Inferior parietal cortex (tissue), 1 donor: ENCODE measurements around the gene HOXD1.

Source experiments
- DNase-seq: peaks from one replicate; pipeline ENCODE4 v3.0.0-alpha.2; 2016; ENCODE audit errors: extremely low spot score

The HOXD1 gene

GRCh38 chr2:176165370-176166050 lies 23.0 kb upstream of the HOXD1 start:
- no peak for DNase-seq

DNA sequence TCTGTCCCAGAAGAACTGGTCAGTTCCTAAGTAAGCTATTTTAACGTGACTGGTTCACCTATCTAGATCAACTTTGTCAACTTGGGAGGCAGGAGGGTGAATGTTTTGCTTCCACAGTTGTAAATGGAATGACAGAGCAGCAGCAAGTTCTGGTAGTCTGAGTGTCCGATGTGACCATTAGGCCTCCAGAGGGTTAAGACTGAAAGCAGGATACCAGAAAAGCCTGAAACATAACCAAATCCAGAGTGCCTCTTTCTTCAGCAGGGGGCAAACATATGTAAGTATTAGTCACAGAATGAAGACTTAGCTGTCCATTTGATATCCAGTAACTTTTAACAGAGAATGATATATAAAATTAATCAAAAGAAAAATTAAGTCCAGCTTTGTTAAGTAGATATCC lies 22.2 kb upstream of the HOXD1 start:
- no peak for DNase-seq

DNA sequence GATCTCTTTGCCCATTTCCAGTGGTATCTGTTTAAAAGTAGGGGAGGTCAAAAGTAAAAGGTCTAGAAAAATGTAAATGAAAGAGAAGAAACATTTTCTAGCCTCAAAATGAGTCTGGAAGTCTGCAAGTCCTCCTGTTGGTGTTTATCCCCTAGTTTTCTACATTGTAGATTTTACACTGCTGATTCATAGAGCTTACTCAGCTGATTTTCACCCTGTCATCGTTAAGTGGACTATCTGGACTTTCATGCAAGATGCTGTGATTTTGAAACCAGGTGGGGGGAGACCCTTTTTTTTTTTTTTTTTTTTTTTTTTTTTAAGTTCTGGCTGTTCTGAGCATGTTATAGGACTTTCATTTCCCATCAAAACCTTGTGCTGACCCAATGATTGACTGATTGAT lies 21.1 kb upstream of the HOXD1 start:
- no peak for DNase-seq

GRCh38 chr2:176169181-176169580 lies 19.3 kb upstream of the HOXD1 start:
- no peak for DNase-seq

DNA sequence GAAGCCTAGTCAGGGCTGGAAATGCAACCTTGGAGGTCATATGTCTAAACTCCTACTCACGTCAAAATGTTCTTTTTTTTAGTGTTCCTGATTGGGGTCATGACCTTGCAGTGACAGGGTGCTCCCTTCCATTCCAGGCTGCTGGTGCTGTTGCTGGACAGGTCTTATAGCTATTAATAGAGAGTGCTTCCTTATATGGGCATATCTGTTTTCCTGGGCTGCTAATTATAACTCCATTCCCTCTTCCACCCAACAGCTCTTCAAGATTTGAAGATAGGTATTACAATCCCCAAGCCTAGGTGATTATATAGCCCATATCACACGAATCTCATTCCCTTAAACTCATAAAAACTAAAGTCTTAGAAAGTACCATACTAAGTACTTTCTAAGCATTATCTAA lies 18.8 kb upstream of the HOXD1 start:
- no peak for DNase-seq

DNA sequence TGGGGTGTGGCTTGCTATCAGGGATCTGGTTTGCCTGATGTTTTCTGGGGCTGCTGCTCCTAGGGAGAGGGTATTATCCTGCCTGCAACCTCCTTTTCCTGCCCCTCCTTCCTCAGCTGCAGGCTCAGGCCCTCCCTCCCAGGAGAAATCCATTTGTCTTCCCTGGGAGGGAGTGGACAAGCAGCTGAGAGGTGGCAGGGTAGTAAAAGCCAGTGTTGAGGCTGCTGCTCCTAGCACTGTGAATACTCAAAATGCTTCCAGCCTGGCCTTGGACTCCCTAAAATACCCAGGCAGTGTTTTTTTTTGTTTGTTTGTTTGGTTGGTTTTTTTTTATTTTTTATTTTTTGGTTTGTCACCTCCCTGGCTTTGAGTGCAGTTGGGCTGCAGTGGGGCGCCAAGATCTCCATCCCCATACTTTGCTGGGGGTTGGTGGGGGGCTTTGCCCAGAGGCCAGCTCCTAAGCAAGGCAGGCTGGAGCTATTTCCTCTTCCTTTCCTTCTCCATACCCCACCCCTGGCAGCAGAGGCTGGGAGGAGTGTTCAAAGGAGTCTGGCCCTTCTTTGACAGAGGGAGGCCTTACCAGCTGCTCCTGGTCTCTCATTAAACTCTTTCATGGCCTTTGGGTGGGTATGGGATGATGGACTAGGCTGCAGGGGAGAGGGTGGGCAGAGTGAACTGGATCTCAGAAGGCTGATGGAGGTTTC lies 17.7 kb upstream of the HOXD1 start:
- DNase-seq: no peak

DNA sequence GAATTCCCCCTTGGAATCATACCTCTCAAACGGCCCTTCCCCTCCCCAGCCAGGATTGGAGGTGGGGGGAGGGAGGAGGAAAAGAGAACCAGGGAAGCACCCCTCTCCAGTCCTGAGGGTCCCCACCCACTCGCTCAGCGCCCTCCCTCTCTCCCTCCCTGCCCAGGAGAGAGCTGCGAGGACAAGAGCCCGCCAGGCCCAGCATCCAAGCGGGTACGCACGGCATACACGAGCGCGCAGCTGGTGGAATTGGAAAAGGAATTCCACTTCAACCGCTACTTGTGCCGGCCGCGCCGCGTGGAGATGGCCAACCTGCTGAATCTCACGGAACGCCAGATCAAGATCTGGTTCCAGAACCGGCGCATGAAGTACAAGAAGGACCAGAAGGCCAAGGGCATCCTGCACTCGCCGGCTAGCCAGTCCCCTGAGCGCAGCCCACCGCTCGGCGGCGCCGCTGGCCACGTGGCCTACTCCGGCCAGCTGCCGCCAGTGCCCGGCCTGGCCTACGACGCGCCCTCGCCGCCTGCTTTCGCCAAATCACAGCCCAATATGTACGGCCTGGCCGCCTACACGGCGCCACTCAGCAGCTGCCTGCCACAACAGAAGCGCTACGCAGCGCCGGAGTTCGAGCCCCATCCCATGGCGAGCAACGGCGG lies 17.0 kb upstream of the HOXD1 start:
- no peak for DNase-seq

DNA sequence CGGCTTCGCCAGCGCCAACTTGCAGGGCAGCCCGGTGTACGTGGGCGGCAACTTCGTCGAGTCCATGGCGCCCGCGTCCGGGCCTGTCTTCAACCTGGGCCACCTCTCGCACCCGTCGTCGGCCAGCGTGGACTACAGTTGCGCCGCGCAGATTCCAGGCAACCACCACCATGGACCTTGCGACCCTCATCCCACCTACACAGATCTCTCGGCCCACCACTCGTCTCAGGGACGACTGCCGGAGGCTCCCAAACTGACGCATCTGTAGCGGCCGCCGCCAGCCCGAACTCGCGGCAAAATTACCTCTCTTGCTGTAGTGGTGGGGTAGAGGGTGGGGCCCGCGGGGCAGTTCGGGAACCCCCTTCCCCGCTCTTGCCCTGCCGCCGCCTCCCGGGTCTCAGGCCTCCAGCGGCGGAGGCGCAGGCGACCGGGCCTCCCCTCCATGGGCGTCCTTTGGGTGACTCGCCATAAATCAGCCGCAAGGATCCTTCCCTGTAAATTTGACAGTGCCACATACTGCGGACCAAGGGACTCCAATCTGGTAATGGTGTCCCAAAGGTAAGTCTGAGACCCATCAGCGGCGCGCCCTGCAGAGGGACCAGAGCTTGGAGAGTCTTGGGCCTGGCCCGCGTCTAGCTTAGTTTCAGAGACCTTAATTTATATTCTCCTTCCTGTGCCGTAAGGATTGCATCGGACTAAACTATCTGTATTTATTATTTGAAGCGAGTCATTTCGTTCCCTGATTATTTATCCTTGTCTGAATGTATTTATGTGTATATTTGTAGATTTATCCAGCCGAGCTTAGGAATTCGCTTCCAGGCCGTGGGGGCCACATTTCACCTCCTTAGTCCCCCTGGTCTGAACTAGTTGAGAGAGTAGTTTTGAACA lies 16.2 kb upstream of the HOXD1 start:
- no peak for DNase-seq

- no peak for DNase-seq
Observed at GRCh38 chr2:176172895-176173566, 15.4 kb upstream of the HOXD1 start.

GRCh38 chr2:176173567-176174381 lies 14.7 kb upstream of the HOXD1 start:
- DNase-seq: no peak

DNA sequence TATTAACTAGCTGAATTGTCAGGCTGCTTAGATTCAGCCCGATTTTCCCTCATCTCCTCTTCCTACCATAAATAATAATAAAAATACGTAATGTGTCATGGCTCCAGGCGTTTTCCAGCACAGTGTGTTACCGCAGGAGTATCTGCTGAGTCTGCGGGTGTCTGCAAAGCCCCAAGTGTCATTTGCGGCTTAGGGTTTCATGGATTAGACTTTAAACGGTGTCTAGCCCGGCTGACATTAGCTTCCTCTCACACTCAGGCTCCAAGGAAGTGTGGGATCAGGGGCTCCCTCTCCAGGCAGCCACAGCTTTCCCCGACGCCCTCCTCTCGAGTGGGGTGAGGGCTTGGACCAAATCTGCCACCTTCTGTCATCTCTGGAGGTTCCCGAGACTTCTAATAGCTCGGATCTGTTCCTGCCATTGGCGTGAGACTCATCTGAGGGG lies 14.1 kb upstream of the HOXD1 start:
- no peak for DNase-seq

DNA sequence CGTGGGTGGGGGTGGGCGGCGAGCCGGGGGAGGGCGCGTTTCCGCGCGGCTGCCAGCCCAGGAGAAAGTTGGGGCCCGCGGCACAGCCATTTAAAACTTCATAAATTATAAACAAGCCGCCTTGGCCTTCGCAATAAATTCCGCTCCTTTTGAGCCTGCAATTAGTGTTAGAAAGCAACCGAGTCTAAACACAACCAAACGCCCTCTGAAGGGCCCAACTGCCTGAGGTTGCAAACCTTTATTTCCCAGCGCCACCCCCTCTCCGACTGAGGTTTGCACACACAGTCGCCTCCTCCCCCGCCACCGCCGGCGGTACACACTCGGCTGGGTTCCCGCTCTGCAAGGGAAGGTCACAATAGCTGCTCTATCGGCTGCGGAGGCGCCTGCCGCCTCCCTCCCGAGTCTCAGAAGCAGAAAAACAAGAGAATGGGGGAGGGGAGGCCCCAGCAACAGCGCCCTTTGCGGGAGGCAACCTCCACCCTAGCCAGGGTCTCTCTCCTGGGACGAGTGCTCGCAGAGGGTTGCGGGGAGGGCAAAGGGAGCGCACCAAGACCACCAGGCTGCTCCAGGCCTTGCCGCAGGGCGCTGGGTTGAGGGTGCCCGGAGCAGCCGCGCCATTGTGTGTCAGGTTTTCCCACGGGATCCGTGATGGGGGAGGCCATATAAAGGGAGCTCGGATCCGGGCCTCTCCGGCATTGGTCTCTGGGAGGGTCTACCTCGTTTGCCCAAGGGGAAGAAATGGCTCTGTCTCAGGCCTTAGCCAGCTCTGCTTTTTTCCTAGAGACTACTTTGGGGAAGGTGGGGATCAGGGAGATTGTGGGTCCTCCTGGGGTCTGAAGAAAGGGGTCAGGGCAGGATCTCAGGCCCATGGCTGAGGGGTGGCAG lies 13.4 kb upstream of the HOXD1 start:
- DNase-seq: no peak

- DNase-seq: no peak
Observed at GRCh38 chr2:176175709-176176607, 12.5 kb upstream of the HOXD1 start.

- no peak for DNase-seq
Observed at GRCh38 chr2:176177580-176178037, 10.9 kb upstream of the HOXD1 start.

GRCh38 chr2:176178038-176178756 lies 10.3 kb upstream of the HOXD1 start:
- no peak for DNase-seq

DNA sequence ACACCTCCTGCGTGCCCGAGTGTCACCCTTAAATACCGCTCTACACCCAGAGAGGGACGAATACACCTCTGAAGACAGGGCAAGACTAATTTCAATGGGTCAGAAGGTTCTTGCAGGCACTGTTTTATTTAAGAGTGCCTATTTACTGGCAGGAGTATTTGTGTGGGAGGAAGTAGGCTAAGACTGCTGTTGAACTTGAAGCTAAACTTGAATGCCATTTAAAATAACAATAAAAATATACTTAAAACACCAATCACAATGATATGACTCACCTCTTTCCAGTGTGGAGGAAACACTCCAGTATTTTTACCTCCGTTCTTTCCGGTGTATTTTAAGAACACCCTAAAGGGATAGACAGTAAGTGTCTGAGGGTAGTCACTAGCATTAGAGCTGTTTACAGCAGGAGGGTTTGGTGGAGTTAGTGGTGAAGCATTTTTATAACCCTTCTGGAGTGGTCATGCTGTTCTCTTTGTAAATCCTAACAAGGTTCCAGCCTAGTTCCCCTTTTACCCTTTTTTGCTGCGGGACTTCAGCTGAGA lies 9.6 kb upstream of the HOXD1 start:
- DNase-seq: no peak

DNA sequence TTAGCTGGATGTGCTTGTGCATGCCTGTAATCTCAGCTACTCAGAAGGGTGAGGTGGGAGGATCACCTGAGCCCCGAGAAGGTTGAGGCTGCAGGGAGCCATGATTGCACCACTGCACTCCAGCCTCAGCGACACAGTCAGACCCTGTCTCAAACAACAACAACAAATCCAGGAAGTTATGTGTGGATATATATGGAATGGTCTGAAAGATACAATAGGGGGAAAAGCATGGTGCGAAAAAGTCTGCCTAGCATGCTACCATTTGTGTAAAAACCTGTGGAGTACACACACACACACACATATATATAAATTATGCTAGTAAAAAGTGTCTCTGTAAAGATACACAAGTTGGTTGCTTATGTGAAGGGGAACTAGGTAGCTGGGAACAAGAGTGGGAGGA lies 6.9 kb upstream of the HOXD1 start:
- DNase-seq: no peak
